Mammary epithelial cell (primary cell): ENCODE measurements around the gene TRPM8.

Experiments used
- CTCF ChIP-seq, 2 donors: IDR thresholded peaks in 1 of 2; conservative IDR thresholded peaks in 1 of 2; 2 replicates each; pipeline ENCODE4 v1.5.1; 2011 to 2012; ENCODE audit warnings: inconsistent platforms in 2 of 2, low read length in 2 of 2, mild to moderate bottlenecking in 2 of 2, control low read depth in 1 of 2, low read depth in 1 of 2; ENCODE audit not compliant: insufficient read depth in 1 of 2; ENCODE audit errors: extremely low read depth in 1 of 2
- EZH2 ChIP-seq: IDR thresholded peaks from 2 replicates; pipeline ENCODE4 v1.6.1; 2012; ENCODE audit warnings: low read length, inconsistent platforms, borderline replicate concordance

DNA sequence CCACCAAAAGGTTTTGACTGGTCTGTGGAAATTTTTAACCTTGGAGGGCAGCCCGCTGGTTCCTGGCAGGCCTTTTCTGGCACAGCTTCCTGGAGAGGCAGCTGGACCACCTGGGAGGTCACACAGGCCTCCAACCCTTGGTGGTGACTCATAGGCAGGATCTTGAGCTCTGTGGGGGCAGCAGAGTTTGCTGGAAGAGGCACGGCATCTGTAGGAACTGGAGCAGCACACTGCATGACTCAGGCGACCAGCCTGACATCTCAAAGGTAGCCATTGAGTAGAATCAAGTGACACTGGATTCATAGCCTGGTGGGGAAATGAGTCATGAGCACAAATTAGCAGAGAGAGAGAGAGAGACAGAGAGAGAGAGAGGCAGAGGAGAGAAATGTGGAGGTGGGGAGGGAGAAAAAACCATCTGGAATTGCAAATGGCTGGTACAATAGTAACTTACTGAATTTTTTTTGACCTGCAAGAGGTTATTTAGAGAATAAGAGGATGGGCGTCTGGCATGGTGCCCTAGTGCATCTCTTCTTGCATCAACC, 57.4 kb downstream of the TRPM8 start:
- TF ChIP-seq EZH2 (no peak), CTCF (conservative IDR thresholded peaks at IDR 0.05 in 1 of 2, IDR thresholded peaks at IDR 0.05 in 1 of 2; ENCODE audit: extremely low read depth in 1 of 2, insufficient read depth in 1 of 2, low read depth in 1 of 2, low read length in 2 of 2) (peak in 1 of 2 donors; percentile 4)
